GM19238 (cell line): Measurements from ENCODE around the gene ERN1.

Experiments used
- DNase-seq: peaks from one replicate; pipeline ENCODE4 v3.0.0; 2011; ENCODE audit warnings: low spot score; ENCODE audit not compliant: insufficient read length

The ERN1 gene

GRCh38 chr17:64111831-64112230 is 18.1 kb downstream of the ERN1 start:
- no peak for DNase-seq

GRCh38 chr17:64110379-64111152 is 19.4 kb downstream of the ERN1 start:
- no peak for DNase-seq

- DNase-seq: no peak
These were observed 20.5 kb downstream of the ERN1 start for GRCh38 chr17:64109400-64109799.

GRCh38 chr17:64107500-64108236 is 22.3 kb downstream of the ERN1 start:
- DNase-seq: no peak

GRCh38 chr17:64106918-64107317 is 23.0 kb downstream of the ERN1 start:
- no peak for DNase-seq

- no peak for DNase-seq
These were observed 26.3 kb downstream of the ERN1 start for GRCh38 chr17:64103391-64104364.

DNA sequence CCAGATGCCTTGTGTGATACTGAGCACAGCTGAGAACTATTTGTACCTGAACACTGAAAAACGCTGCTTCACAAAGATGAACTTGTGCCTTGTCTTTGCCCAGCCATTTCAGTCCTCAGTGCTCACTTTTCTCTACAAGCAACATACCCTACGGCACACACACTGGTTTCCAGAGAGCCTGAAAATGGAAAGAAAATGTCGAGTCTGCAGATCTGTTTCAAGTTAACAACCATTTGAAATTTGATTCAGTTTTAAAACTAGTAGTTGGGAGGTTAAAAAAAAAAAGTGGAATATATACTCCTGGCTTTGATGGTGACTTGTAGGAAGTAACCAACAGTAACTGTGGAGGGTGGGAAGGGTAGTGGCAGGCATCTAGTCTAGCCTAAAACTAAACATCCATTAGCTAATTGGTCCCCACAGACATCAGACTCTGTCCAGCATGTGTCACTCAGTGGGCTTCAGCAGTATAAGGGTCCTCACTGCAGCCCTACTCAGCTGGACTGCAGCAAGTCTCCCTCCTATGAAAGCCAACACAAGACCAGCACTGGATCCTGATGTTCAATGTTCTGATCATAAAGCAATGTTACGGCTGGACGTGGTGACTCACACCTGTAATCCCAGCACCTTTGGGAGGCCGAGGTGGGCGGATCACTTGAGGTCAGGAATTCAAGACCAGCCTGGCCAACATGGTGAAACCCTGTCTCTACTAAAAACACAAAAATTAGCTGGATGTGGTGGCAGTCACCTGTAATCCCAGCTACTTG is 27.1 kb downstream of the ERN1 start:
- DNase-seq: no peak

GRCh38 chr17:64099543-64099942 is 30.4 kb downstream of the ERN1 start:
- DNase-seq: no peak

GRCh38 chr17:64097196-64097936 is 32.6 kb downstream of the ERN1 start:
- DNase-seq: no peak

- no peak for DNase-seq
These were observed 33.9 kb downstream of the ERN1 start for GRCh38 chr17:64096037-64096436.

GRCh38 chr17:64095144-64095882 is 34.6 kb downstream of the ERN1 start:
- DNase-seq: no peak

DNA sequence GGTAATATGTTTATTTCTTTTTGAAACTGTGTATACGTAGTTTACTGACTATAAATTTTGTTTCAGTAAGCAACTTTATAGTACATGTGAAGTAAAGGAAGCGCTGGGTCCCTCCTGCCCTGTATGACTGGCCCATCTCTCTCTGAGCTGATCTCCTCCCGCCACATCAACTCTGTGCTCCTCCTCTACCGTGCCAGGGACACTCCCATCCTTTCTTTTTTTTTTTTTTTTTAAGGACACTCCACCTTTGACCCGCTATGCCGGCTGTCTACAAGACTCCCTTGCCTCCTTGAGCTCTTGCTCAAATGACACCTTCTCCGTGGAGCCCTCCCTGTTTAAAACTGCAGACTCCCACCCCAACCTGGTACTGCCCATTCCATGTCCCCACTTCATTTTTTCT is 35.5 kb downstream of the ERN1 start:
- DNase-seq: no peak

GRCh38 chr17:64092952-64093451 is 36.9 kb downstream of the ERN1 start:
- no peak for DNase-seq

GRCh38 chr17:64092113-64092512 is 37.8 kb downstream of the ERN1 start:
- no peak for DNase-seq

- DNase-seq: no peak
These were observed 38.4 kb downstream of the ERN1 start for GRCh38 chr17:64091571-64091970.

- no peak for DNase-seq
These were observed 38.8 kb downstream of the ERN1 start for GRCh38 chr17:64091116-64091515.

DNA sequence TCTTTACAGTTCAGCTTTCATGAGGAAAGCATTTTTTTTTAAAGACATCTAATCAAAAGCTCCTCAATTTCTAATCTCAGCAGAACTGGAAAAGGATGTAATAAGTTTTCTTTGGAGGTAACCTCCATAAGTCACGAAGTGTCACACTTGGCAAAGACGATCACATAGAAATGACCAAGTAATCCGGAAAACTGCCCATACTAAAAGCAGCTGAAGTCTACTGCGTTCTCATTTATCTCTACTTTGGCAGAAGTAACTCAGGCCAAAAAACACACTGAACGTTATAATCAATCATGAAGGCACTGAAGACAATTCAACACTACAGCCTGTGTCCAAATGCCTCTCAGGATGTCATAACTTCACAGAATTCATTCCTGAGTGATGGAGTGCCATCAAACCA is 39.8 kb downstream of the ERN1 start:
- DNase-seq: no peak

DNA sequence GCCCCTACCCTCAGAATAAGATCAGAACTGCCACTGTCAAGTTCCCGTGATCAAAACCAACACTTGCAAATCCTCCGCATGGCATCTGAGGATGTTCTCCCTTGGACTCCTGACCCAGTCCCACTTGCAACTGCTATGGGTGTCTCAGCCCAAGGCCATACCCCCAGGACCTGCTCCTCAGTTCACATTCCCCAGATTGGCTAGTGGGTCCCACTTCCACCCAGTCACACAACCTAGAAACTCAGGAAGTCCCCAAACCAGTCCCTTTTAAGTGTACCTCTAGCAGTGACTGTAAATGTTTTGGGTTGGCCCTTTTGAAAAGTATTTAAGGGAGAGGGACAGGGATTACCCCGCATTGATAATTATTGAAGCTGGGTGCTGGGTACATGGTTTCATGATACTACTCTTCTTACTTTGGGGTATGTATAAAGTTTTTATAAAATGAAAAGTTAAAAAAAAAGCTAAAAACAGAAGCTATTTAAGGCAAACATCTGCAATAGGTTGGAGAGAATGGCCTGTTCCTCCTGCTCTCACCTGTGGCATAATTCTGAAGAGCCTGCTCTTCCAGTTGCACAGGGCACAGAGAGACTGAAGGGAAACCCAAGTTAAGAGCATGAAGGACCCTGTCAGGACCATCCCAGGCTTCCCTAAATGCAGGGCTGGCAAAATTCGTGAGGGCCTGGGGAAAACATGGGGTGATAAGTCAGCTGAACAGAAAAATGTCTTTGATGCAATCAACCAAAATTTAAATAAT is 42.5 kb downstream of the ERN1 start:
- DNase-seq: no peak

DNA sequence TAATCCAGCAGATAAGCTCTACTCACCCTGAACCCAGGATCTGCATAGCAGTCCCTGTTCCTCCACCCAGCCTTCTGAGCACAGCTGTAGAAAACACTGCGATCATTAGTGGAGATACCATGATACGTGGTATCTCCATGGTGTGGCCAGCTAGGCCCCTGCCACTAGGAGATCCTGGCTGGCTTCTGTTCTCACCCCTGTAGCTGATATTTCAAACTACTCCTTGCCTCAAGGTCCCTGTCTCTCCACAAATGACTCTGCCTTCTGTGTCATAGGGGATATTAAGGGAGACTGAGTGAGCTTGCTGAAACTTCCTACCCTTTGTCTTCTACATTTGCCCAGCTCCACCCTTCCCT is 44.3 kb downstream of the ERN1 start:
- no peak for DNase-seq
